ENCODE measurements around the gene HTR3E. TPM values are rescaled to one million over a fixed set of nuclear protein-coding genes. Genes with fewer than 3 reads are reported as not detected.

Gene HTR3E
- total RNA-seq, 1 experiment from 2014 or later = not detected

DNA sequence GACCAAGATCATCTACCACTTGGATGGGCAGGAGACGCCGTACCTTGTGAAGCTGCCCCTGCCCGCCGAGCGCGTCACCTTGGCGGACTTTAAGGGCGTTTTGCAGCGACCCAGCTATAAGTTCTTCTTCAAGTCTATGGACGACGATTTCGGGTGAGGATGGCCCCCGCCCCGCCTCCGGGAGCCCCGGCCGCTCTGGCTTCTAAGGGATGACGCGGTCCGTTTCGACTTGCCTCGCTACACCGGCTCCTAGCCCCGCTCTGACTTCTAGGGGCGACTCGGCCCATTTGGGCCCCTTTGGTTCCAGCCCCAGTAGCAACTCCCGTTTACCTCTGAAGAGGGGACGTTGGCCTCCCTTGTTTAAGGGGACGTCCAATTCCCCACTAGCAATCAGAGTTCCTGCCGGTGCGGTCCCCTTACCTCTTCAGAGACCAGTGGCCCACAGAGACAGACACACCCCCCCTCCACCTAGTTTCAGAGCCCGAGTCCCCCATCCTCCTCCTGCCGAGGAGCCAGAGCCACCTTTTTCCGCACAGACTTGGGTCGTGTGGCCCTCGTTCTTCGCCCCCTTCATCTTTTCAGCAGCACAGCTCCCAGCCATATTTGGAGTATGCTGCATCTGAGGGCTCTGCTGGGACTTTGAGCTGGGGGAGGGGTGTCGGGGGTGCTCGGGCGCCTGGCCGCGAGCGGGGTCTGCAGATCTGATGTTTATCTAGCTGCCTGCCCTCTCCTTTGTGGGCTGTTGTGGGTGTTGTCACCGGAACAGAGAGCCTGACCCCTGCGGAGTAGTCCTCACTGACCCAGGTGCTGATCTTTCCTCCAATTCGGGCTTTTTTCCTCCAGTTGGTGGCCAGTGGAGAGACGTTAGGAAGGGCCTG is 59.0 kb downstream of the HTR3E start:
- peak overlapping the region; percentile 97 for H3K4me3 ChIP-seq (ENCODE audit: insufficient read depth, low read depth, low read length)
- H3K27me3 ChIP-seq (ENCODE audit: control insufficient read depth, insufficient read depth, low read length) = no peaks in the 10 kb centered on the region
- DNase-seq = peak; percentile 80
- no peaks in the 10 kb centered on the region for H3K36me3 ChIP-seq (replicated peaks; ENCODE audit: control insufficient read depth, insufficient read depth, low read length)

DNA sequence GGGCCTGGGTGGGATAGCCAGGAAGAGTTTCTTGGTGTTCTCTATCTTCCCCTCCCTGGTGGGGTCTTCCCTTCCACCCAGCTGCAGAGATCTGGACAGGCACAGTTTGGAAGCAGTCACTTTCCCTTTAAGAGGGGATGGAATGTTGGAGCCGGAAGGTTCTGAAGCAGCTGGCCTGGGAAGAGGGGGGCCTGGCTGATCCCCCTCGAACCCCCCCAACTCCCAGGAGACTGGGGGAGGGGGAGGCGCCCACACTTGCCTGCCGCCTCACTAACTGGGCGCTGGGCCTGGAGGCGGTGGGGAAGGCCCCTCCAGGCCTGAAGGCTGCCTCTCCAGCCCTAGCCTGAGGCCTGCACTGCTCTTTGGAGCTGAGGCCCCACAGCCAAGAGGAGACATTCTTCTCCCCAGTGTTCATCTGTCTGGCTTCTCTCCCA is 59.7 kb downstream of the HTR3E start:
- Histone ChIP-seq H3K27me3 (ENCODE audit: control insufficient read depth, insufficient read depth, low read length) (no peaks in the 10 kb centered on the region), H3K36me3 (replicated peaks; ENCODE audit: control insufficient read depth, insufficient read depth, low read length) (no peaks in the 10 kb centered on the region), H3K4me3 (ENCODE audit: insufficient read depth, low read depth, low read length) (peak overlapping the region; percentile 97)
- peak; percentile 89 for DNase-seq

Other genes with a start within 250 kb of the HTR3E start
- 37.4 and 55.2 TPM in 2 replicates for gene PARL, start 212.2 kb upstream of the HTR3E start, total RNA-seq (2014; rRNA removed; shearing (Covaris generic))
- gene ABCC5, start 79.2 kb upstream of the HTR3E start, total RNA-seq (2014; rRNA removed; shearing (Covaris generic)) = 15.7 and 17.9 TPM in 2 replicates
- not detected in 2 replicates for gene HTR3D, start 65.3 kb upstream of the HTR3E start, total RNA-seq (2014; rRNA removed; shearing (Covaris generic))
- gene HTR3C, start 44.0 kb upstream of the HTR3E start, total RNA-seq (2014; rRNA removed; shearing (Covaris generic)) = not detected in 2 replicates
- 58.4 and 65.6 TPM in 2 replicates for gene EIF2B5, start 38.3 kb downstream of the HTR3E start, total RNA-seq (2014; rRNA removed; shearing (Covaris generic))
- gene DVL3, start 58.3 kb downstream of the HTR3E start, total RNA-seq (2014; rRNA removed; shearing (Covaris generic)) = 40.6 and 44.4 TPM in 2 replicates
- 567 and 667 TPM in 2 replicates for gene AP2M1, start 77.8 kb downstream of the HTR3E start, total RNA-seq (2014; rRNA removed; shearing (Covaris generic))
- 31.1 and 38.8 TPM in 2 replicates for gene ABCF3, start 89.1 kb downstream of the HTR3E start, total RNA-seq (2014; rRNA removed; shearing (Covaris generic))
- gene VWA5B2, start 132.5 kb downstream of the HTR3E start, total RNA-seq (2014; rRNA removed; shearing (Covaris generic)) = 0.41 TPM in 1 of 2 replicates, not detected in the other
- 59.8 and 62.7 TPM in 2 replicates for gene ALG3, start 151.9 kb downstream of the HTR3E start, total RNA-seq (2014; rRNA removed; shearing (Covaris generic))
- gene EEF1AKMT4, start 152.6 kb downstream of the HTR3E start, total RNA-seq (2014; rRNA removed; shearing (Covaris generic)) = 10.1 and 15.2 TPM in 2 replicates
- 1.5 and 1.6 TPM in 2 replicates for gene CAMK2N2, start 164.5 kb downstream of the HTR3E start, total RNA-seq (2014; rRNA removed; shearing (Covaris generic))
- gene ECE2, start 179.0 kb downstream of the HTR3E start, total RNA-seq (2014; rRNA removed; shearing (Covaris generic)) = not detected in 2 replicates
- 378 and 392 TPM in 2 replicates for gene PSMD2, start 202.2 kb downstream of the HTR3E start, total RNA-seq (2014; rRNA removed; shearing (Covaris generic))
- gene EIF4G1, start 217.5 kb downstream of the HTR3E start, total RNA-seq (2014; rRNA removed; shearing (Covaris generic)) = 359 and 392 TPM in 2 replicates
- 36.9 and 41.1 TPM in 2 replicates for gene FAM131A, start 240.5 kb downstream of the HTR3E start, total RNA-seq (2014; rRNA removed; shearing (Covaris generic))